Stimulated activated CD8-positive, alpha-beta memory T cell treated with anti-CD3 and anti-CD28 coated beads, Interleukin-4, amount 100 ng/mL, for 48 hours (primary cell): Measurements from ENCODE around the gene PDZRN3.
"Not testable (repeated sequence)": the region's sequence is repeated elsewhere in the genome, so short reads cannot be mapped to it uniquely, and the experiment has no call there.

Experiments used
- DNase-seq: peaks from one replicate; pipeline ENCODE4 v3.0.0-alpha.2; 2020

Gene PDZRN3

GRCh38 chr3:73586190-73586589 is 38.6 kb downstream of the PDZRN3 start:
- no peak for DNase-seq

- no peak for DNase-seq
Measured at GRCh38 chr3:73584873-73585272, 39.9 kb downstream of the PDZRN3 start.

GRCh38 chr3:73582535-73582934 is 42.2 kb downstream of the PDZRN3 start:
- DNase-seq = no peak

- DNase-seq = no peak
Measured at GRCh38 chr3:73581134-73581846, 43.5 kb downstream of the PDZRN3 start.

- DNase-seq = no peak
Measured at GRCh38 chr3:73580343-73580742, 44.4 kb downstream of the PDZRN3 start.

GRCh38 chr3:73577704-73578103 is 47.0 kb downstream of the PDZRN3 start:
- DNase-seq = no peak

GRCh38 chr3:73576999-73577461 is 47.7 kb downstream of the PDZRN3 start:
- DNase-seq = no peak

GRCh38 chr3:73575953-73576352 is 48.8 kb downstream of the PDZRN3 start:
- no peak for DNase-seq

GRCh38 chr3:73575519-73575918 is 49.2 kb downstream of the PDZRN3 start:
- DNase-seq = no peak

GRCh38 chr3:73573204-73573603 is 51.5 kb downstream of the PDZRN3 start:
- DNase-seq = no peak

GRCh38 chr3:73572368-73572767 is 52.4 kb downstream of the PDZRN3 start:
- DNase-seq = no peak

- no peak for DNase-seq
Measured at GRCh38 chr3:73571238-73571794, 53.4 kb downstream of the PDZRN3 start.

GRCh38 chr3:73569246-73569760 is 55.4 kb downstream of the PDZRN3 start:
- no peak for DNase-seq

GRCh38 chr3:73568371-73568862 is 56.3 kb downstream of the PDZRN3 start:
- no peak for DNase-seq

- DNase-seq = not testable (repeated sequence)
Measured at GRCh38 chr3:73565374-73565773, 59.4 kb downstream of the PDZRN3 start.

- DNase-seq = no peak
Measured at GRCh38 chr3:73563896-73564582, 60.7 kb downstream of the PDZRN3 start.

GRCh38 chr3:73561494-73561893 is 63.2 kb downstream of the PDZRN3 start:
- no peak for DNase-seq

- DNase-seq = no peak
Measured at GRCh38 chr3:73559749-73560148, 65.0 kb downstream of the PDZRN3 start.

- no peak for DNase-seq
Measured at GRCh38 chr3:73558727-73559075, 66.0 kb downstream of the PDZRN3 start.

- DNase-seq = no peak
Measured at GRCh38 chr3:73557986-73558726, 66.6 kb downstream of the PDZRN3 start.

- DNase-seq = no peak
Measured at GRCh38 chr3:73556520-73557372, 68.0 kb downstream of the PDZRN3 start.

- DNase-seq = no peak
Measured at GRCh38 chr3:73555076-73555475, 69.7 kb downstream of the PDZRN3 start.
